K562 (cell line): ENCODE data around the gene PBX4. TPM values are rescaled to one million over a fixed set of nuclear protein-coding genes. Genes with fewer than 3 reads are reported as not detected.

Source experiments
- CBFB ChIP-seq: sonication (generic); formaldehyde crosslinking; IDR thresholded peaks from 2 replicates; pipeline ENCODE4 v1.4.0; 2020; ENCODE audit warnings: mild to moderate bottlenecking, missing genetic modification reagents
- CEBPZ ChIP-seq: fragments of 150-350 bp; IDR thresholded peaks from 2 replicates; pipeline ENCODE4 v1.6.1; 2014; ENCODE audit warnings: low read depth, mild to moderate bottlenecking, low read length, borderline replicate concordance
- COPS2 ChIP-seq: fragments of 450-650 bp; conservative IDR thresholded peaks from 2 replicates; pipeline ENCODE4 v1.6.1; 2016; ENCODE audit warnings: mild to moderate bottlenecking, moderate library complexity
- CREM ChIP-seq: IDR thresholded peaks from 2 replicates; pipeline ENCODE4 v1.6.1; 2014; ENCODE audit warnings: antibody characterized with exemption, low read depth
- DNMT1 ChIP-seq: fragments of 450-650 bp; IDR thresholded peaks from 2 replicates; pipeline ENCODE4 v1.6.1; 2016; ENCODE audit warnings: antibody characterized with exemption, mild to moderate bottlenecking
- ELF2 ChIP-seq: fragments of 250-450 bp; sonication (Bioruptor Pico); IDR thresholded peaks from 2 replicates; pipeline ENCODE4 v1.5.0; 2021; ENCODE audit warnings: mild to moderate bottlenecking
- ELF4 ChIP-seq: fragments of 450-650 bp; formaldehyde crosslinking; IDR thresholded peaks from 2 replicates; pipeline ENCODE4 v1.4.0; 2022; ENCODE audit warnings: missing genetic modification characterization
- FOXA3 ChIP-seq, 2 experiments: fragments of 450-650 bp in 1 of 2; sonication (generic) in 1 of 2; formaldehyde crosslinking; IDR thresholded peaks in 1 of 2; conservative IDR thresholded peaks in 1 of 2; 2 replicates each; pipeline versions ENCODE4 v1.4.0 to v1.8.0; 2020 to 2022; ENCODE audit warnings: mild to moderate bottlenecking in 2 of 2, missing genetic modification reagents in 1 of 2
- HNRNPH1 ChIP-seq: fragments of 200-400 bp; formaldehyde crosslinking; optimal IDR thresholded peaks from 2 replicates; pipeline ENCODE3; 2017; ENCODE audit warnings: low read depth, mild to moderate bottlenecking, low read length, moderate library complexity
- ID3 ChIP-seq, 2 experiments: fragments of 250-450 bp in 1 of 2; fragments of 450-650 bp in 1 of 2; sonication (Bioruptor Pico) in 1 of 2; IDR thresholded peaks; 2 replicates each; pipeline versions ENCODE4 v1.6.1 to v1.8.0; 2016 to 2021; ENCODE audit warnings: mild to moderate bottlenecking in 2 of 2, moderate library complexity in 2 of 2, missing compliant biosample characterization in 1 of 2, missing genetic modification characterization in 1 of 2
- NFXL1 ChIP-seq: fragments of 450-650 bp; formaldehyde crosslinking; IDR thresholded peaks from 2 replicates; pipeline ENCODE4 v1.4.0; 2021; ENCODE audit warnings: mild to moderate bottlenecking
- RBM25 ChIP-seq: fragments of 200-400 bp; formaldehyde crosslinking; IDR thresholded peaks from 2 replicates; pipeline ENCODE4 v1.6.1; 2018; ENCODE audit warnings: low read length, low read depth, moderate library complexity; ENCODE audit not compliant: severe bottlenecking
- RNF2 ChIP-seq: sonication (generic); IDR thresholded peaks from 2 replicates; pipeline ENCODE4 v1.6.1; 2016
- THAP12 ChIP-seq: fragments of 250-450 bp; sonication (Bioruptor Pico); IDR thresholded peaks from 2 replicates; pipeline ENCODE4 v1.9.0; 2021; ENCODE audit warnings: mild to moderate bottlenecking, inconsistent platforms
- XRCC3 ChIP-seq: fragments of 450-650 bp; IDR thresholded peaks from 2 replicates; pipeline ENCODE4 v1.6.1; 2017; ENCODE audit warnings: mild to moderate bottlenecking, moderate library complexity
- ZKSCAN8 ChIP-seq: fragments of 200-800 bp; sonication (Bioruptor generic); IDR thresholded peaks from 2 replicates; pipeline ENCODE4 v1.6.1; 2016; ENCODE audit warnings: missing genetic modification characterization, missing compliant biosample characterization
- ZNF217 ChIP-seq: sonication (generic); formaldehyde crosslinking; IDR thresholded peaks from 2 replicates; pipeline ENCODE4 v1.8.0; 2022; ENCODE audit warnings: mild to moderate bottlenecking, missing genetic modification reagents
- ZNF239 ChIP-seq: fragments of 250-450 bp; sonication (Bioruptor Pico); IDR thresholded peaks from 2 replicates; pipeline ENCODE4 v1.4.0; 2020; ENCODE audit warnings: mild to moderate bottlenecking
- ZNF384 ChIP-seq: IDR thresholded peaks from 2 replicates; pipeline ENCODE4 v1.6.1; 2012; ENCODE audit warnings: low read depth, low read length, improper control_type of control experiment
- polyA plus RNA-seq, 8 experiments: library from polyadenylated mRNA; depleted of rRNA in 4 of 8; stranded (reverse) in 5 of 8; unstranded in 3 of 8; fragments of >200 nt; fragmentation: Nextera tagmentation in 2 of 8; fragmentation: Illumina TruSeq in 1 of 8; extraction: Ambion mirVana in 2 of 8; extraction: Trizol in 1 of 8; gene quantifications; 2 replicates each; pipeline versions ENCODE4 v1.2.1 to v1.2.3, GENCODE V29; 2011 to 2014; ENCODE audit warnings: inconsistent platforms in 1 of 8, missing spikeins in 1 of 8
- total RNA-seq, 7 experiments: library from RNA; depleted of rRNA in 6 of 7; stranded (reverse); fragments of >200 nt in 6 of 7; fragmentation: Illumina TruSeq in 2 of 7; extraction: Trizol in 2 of 7; gene quantifications; 2 replicates each; pipeline versions ENCODE4 v1.2.1 to v1.2.3, GENCODE V29; 2011 to 2021; ENCODE audit warnings: low replicate concordance in 1 of 7

Gene PBX4
- total and polyA plus RNA-seq, 9 of the 15 experiments (the other 6 are each of a cell fraction or from before 2014, with no cell fraction given): 0.11 to 3.8 (median 1.6) TPM; not detected in 1

- no peak for TF ChIP-seq ZKSCAN8 (CRISPR knock-in tag)
- TF ChIP-seq FOXA3 (CRISPR knock-in tag; conservative IDR thresholded peaks at IDR 0.05 in 1 of 2, IDR thresholded peaks at IDR 0.05 in 1 of 2): no peak
- no peak for TF ChIP-seq HNRNPH1
- no peak for TF ChIP-seq ZNF239 (CRISPR knock-in tag)
- TF ChIP-seq ID3 (CRISPR knock-in tag; IDR thresholded peaks at IDR 0.05): no peak
- TF ChIP-seq ID3 (tag; IDR thresholded peaks at IDR 0.05): no peak
- TF ChIP-seq ELF2 (CRISPR knock-in tag): 0 out of 2 replicates have a peak, but pooled peaks have one; percentile 65
- no peak for TF ChIP-seq NFXL1 (CRISPR knock-in tag)
- TF ChIP-seq ZNF217 (CRISPR knock-in tag): no peak
- no peak for TF ChIP-seq RBM25
- TF ChIP-seq DNMT1: no peak
- no peak for TF ChIP-seq COPS2
- no peak for TF ChIP-seq CBFB
- no peak for TF ChIP-seq RNF2
- TF ChIP-seq ELF4 (CRISPR knock-in tag): no peak
- TF ChIP-seq THAP12: no peak
- TF ChIP-seq CREM: 0 out of 2 replicates have a peak, but pooled peaks have one; percentile 30
- TF ChIP-seq CEBPZ: no peak
- no peak for TF ChIP-seq ZNF384
- no peak for TF ChIP-seq XRCC3
These were observed 24.9 kb upstream of the PBX4 start, which contains the start of gene GMIP (continued) for GRCh38 chr19:19643158-19644053.
